Loucy (cell line): Measurements from ENCODE around the gene ZP4.

Source experiments
- EZH2phosphoT487 ChIP-seq: fragments of 200-600 bp; IDR thresholded peaks from 2 replicates; pipeline ENCODE4 v1.6.1; 2018; ENCODE audit warnings: antibody characterized with exemption, mild to moderate bottlenecking, moderate library complexity, borderline replicate concordance
- TF ChIP-seq, protein P1 (sequence below): fragments of 200-600 bp; sonication (generic); conservative IDR thresholded peaks from 2 replicates; pipeline ENCODE4 v1.5.1; 2014; ENCODE audit warnings: mild to moderate bottlenecking, antibody characterized with exemption, low read length

DNA sequence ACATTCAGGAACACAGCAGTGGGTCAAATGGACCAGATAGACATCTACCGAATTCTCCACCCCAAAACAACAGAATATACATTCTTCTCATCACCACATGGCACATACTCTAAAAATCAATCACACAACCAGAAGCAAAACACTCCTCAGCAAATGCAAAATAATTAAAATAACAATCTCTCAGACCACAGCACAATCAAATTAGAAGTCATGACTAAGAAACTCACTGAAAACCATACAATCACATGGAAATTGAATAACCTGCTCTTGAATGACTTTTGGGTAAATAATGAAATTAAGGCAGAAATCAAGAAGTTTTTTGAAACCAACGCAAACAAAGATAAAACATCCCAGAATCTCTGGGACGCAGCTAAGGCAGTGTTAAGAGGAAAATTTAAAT lies 49.2 kb downstream of the ZP4 start:
- TF ChIP-seq, protein P1, sequence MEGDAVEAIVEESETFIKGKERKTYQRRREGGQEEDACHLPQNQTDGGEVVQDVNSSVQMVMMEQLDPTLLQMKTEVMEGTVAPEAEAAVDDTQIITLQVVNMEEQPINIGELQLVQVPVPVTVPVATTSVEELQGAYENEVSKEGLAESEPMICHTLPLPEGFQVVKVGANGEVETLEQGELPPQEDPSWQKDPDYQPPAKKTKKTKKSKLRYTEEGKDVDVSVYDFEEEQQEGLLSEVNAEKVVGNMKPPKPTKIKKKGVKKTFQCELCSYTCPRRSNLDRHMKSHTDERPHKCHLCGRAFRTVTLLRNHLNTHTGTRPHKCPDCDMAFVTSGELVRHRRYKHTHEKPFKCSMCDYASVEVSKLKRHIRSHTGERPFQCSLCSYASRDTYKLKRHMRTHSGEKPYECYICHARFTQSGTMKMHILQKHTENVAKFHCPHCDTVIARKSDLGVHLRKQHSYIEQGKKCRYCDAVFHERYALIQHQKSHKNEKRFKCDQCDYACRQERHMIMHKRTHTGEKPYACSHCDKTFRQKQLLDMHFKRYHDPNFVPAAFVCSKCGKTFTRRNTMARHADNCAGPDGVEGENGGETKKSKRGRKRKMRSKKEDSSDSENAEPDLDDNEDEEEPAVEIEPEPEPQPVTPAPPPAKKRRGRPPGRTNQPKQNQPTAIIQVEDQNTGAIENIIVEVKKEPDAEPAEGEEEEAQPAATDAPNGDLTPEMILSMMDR = no peak
- TF ChIP-seq EZH2phosphoT487 = no peak
